Thoracic aorta (tissue), 2 donors: ENCODE data around the gene NARF. TPM values are rescaled to one million over a fixed set of nuclear protein-coding genes. Genes with fewer than 3 reads are reported as not detected.

Experiments
- ATAC-seq: fragments of 150-250 bp; one replicate; pipeline ENCODE4 v1.8.0; 2017; ENCODE audit warnings: low read depth; ENCODE audit not compliant: insufficient number of reproducible peaks, low FRiP score
- DNase-seq: peaks from one replicate; pipeline ENCODE4 v3.0.0-alpha.2; 2020; ENCODE audit warnings: low spot score
- H3K27ac ChIP-seq, 2 donors: fragments of 200-600 bp; sonication (generic); 1 replicate in 1 of 2; 2 replicates in 1 of 2; pipeline ENCODE4 v1.5.1; 2016; ENCODE audit warnings: mild to moderate bottlenecking in 2 of 2, moderate library complexity in 2 of 2
- H3K27me3 ChIP-seq: fragments of 200-600 bp; sonication (generic); replicated peaks from 2 replicates; pipeline ENCODE4 v1.6.0; 2016; ENCODE audit warnings: mild to moderate bottlenecking; ENCODE audit not compliant: insufficient read depth
- H3K36me3 ChIP-seq: fragments of 200-600 bp; sonication (generic); one replicate; pipeline ENCODE4 v1.5.1; 2016
- H3K4me1 ChIP-seq, 2 donors: fragments of 200-600 bp; sonication (generic); 1 replicate in 1 of 2; 2 replicates in 1 of 2; pipeline versions ENCODE4 v1.5.1 to v1.6.0; 2016; ENCODE audit warnings: low read depth in 2 of 2, mild to moderate bottlenecking in 1 of 2; ENCODE audit not compliant: control insufficient read depth in 1 of 2
- H3K4me3 ChIP-seq: fragments of 200-600 bp; sonication (generic); 2 replicates; pipeline ENCODE4 v1.5.1; 2016; ENCODE audit warnings: mild to moderate bottlenecking
- H3K9me3 ChIP-seq: fragments of 200-600 bp; sonication (generic); 2 replicates; pipeline ENCODE4 v1.5.1; 2016
- CTCF ChIP-seq: fragments of 200-600 bp; sonication (generic); IDR thresholded peaks from one replicate; pipeline ENCODE4 v1.5.1; 2019; ENCODE audit warnings: antibody characterized with exemption
- total RNA-seq, 2 donors: library from RNA; depleted of rRNA; stranded (reverse); fragments of >200 nt; gene quantifications; one replicate each; pipeline versions ENCODE4 v1.1.0 to v1.2.3, GENCODE V29; 2016

Gene NARF
- total RNA-seq, 2 donors from 2014 or later = 77.0 to 86.8 TPM

GRCh38 chr17:82444941-82445521 lies 13.5 kb upstream of the NARF start:
- Histone ChIP-seq H3K27me3 (no peaks in the 10 kb centered on the region), H3K36me3 (peaks cover 9% of the 10 kb centered on the region), H3K27ac (peak overlapping the region in 1 of 2 donors; percentile 3), H3K9me3 (no peaks in the 10 kb centered on the region), H3K4me1 (peaks cover 8 to 29% of the 10 kb centered on the region in 2 donors), H3K4me3 (no peak overlapping the region)
- DNase-seq (no peak), ATAC-seq (peak; percentile 20)
- no peak for TF ChIP-seq CTCF

GRCh38 chr17:82445542-82445941 lies 13.0 kb upstream of the NARF start:
- peak overlapping the region in 1 of 2 donors; percentile 3 for H3K27ac ChIP-seq
- H3K4me3 ChIP-seq = no peak overlapping the region
- peaks cover 9% of the 10 kb centered on the region for H3K36me3 ChIP-seq
- no peaks in the 10 kb centered on the region for H3K9me3 ChIP-seq
- H3K4me1 ChIP-seq = peaks cover 8 to 30% of the 10 kb centered on the region in 2 donors
- no peaks in the 10 kb centered on the region for H3K27me3 ChIP-seq
- no peak for TF ChIP-seq CTCF
- DNase-seq (no peak), ATAC-seq (no peak)

GRCh38 chr17:82446124-82446523 lies 12.4 kb upstream of the NARF start:
- TF ChIP-seq CTCF = no peak
- no peak overlapping the region for H3K27ac ChIP-seq
- H3K27me3 ChIP-seq = no peaks in the 10 kb centered on the region
- no peaks in the 10 kb centered on the region for H3K9me3 ChIP-seq
- peaks cover 9% of the 10 kb centered on the region for H3K36me3 ChIP-seq
- no peak for DNase-seq
- no peak for ATAC-seq
- peaks cover 8 to 33% of the 10 kb centered on the region in 2 donors for H3K4me1 ChIP-seq
- H3K4me3 ChIP-seq = no peak overlapping the region

GRCh38 chr17:82446649-82447048 lies 11.9 kb upstream of the NARF start:
- Histone ChIP-seq H3K36me3 (peaks cover 7% of the 10 kb centered on the region), H3K27me3 (no peaks in the 10 kb centered on the region), H3K4me1 (peaks cover 12 to 38% of the 10 kb centered on the region in 2 donors), H3K9me3 (no peaks in the 10 kb centered on the region), H3K27ac (no peak overlapping the region), H3K4me3 (no peak overlapping the region)
- DNase-seq (no peak), ATAC-seq (no peak)
- TF ChIP-seq CTCF = no peak

- H3K36me3 ChIP-seq = no peaks in the 10 kb centered on the region
- ATAC-seq = no peak
- no peaks in the 10 kb centered on the region for H3K27me3 ChIP-seq
- no peaks in the 10 kb centered on the region for H3K9me3 ChIP-seq
- no peak overlapping the region for H3K27ac ChIP-seq
- no peak for TF ChIP-seq CTCF
- no peak for DNase-seq
- no peak overlapping the region for H3K4me3 ChIP-seq
- peaks cover 12 to 39% of the 10 kb centered on the region in 2 donors for H3K4me1 ChIP-seq
These were observed 10.7 kb upstream of the NARF start for GRCh38 chr17:82447876-82448275.
